ENCODE data around the gene MALT1.
"Not testable (repeated sequence)": the region's sequence is repeated elsewhere in the genome, so short reads cannot be mapped to it uniquely, and the experiment has no call there.

Gene MALT1

GRCh38 chr18:58753976-58754375 is 82.7 kb downstream of the MALT1 start:
- no peak for DNase-seq

- no peak for DNase-seq
Observed at GRCh38 chr18:58754544-58755068, 83.3 kb downstream of the MALT1 start.

- no peak for DNase-seq
Observed at GRCh38 chr18:58755304-58756010, 84.2 kb downstream of the MALT1 start.

DNA sequence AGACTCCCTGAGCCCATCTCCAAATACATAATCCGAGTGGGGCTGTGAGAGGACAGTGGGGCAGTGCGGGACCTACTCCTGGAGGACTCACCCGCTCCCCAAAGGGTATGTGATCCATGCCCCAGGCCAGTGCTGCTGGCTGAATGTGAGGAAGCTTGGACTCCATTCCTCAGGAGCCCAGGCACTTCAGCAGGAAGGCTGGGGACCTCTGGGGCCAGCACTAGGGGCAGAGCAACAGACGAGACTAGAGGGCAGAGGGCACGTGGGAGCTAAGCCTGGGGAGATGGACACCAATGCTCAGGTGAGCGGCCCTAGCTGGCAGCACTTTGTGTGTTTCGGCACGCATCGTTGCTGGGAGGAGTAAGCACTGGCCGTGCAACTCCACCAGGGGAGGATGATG is 84.9 kb downstream of the MALT1 start:
- no peak for DNase-seq

- DNase-seq, result peak; percentile 35
Observed at GRCh38 chr18:58756596-58757240, 85.5 kb downstream of the MALT1 start.

GRCh38 chr18:58757351-58757750 is 86.1 kb downstream of the MALT1 start:
- DNase-seq, result peak; percentile 50

DNA sequence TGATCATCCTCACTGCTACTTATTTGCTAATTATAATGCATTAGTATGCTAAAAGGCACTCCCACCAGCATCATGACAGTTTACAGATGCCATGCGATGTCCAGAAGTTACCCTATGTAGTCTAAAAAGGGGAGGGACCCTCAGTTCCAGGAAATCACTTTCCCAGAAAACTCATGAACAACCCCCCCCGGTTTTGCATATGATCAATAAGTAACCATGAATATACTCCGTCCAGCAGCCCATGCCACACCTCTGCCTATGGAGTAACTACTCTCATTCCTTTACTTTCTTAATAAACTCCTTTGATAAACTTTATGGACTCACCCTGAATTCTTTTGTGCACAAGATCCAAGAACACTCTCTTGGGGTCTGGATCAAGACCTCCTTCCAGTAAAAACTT is 86.8 kb downstream of the MALT1 start:
- DNase-seq, result peak; percentile 32

DNA sequence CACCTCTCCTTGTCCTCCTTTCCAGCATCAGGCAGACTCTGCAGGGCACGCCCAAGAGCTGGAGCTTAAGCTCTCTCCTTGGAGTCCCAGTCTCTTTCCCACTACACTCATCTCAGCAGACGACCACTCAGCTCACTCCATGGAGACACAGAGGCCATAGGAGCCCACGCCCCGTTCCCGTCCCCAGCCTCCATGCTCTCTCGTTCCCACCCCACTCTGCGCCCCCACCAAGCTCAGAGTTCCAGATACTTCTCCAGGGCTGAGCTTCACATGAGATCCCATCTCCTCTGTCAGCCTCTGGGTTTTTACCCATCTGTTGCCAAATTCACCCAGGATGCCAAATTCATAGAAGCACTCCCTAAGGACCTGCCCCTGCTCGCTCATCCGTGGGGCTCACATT is 87.3 kb downstream of the MALT1 start:
- DNase-seq, result peak; percentile 47

GRCh38 chr18:58761241-58761969 is 90.1 kb downstream of the MALT1 start:
- peak; percentile 28 for DNase-seq

- peak; percentile 32 for DNase-seq
Observed at GRCh38 chr18:58761970-58762780, 90.9 kb downstream of the MALT1 start.

DNA sequence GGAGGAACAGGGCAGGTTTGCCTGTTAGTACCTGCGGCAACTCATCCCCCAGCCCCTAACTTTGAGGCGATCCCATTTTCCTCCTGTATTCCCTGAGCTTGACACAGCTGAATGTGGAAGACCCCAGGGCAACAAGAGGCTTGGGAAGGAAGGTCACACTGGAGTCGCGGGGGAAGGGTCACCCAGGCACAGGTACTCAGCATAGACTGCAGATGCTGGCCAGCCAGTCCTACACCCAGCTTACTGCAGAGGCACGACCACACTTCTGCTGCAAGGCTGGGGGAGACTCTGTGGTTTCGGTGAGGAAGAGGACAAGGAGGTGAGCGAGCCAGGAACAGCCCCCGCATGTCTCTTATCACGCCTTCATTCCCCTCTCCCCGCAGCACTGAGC is 91.5 kb downstream of the MALT1 start:
- peak; percentile 51 for DNase-seq

DNA sequence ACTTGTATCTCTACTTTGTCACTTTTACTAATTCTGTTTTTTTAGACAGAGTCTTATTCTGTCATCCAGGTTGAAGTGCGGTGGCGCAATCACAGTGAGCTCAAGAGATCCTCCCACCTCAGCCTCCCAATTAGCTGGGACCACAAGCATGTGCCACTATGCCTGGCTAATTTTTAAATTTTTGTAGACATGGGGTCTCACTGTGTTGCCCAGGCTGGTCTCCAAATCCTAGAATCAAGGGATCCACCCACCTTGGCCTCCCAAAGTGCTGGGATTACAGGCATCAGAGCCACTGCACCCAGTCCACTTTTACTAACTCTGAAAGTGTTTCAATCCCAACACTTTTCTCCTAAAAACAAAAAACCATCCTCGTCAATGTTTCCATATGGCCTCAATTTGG is 94.9 kb downstream of the MALT1 start:
- peak; percentile 24 for DNase-seq

GRCh38 chr18:58766946-58767345 is 95.7 kb downstream of the MALT1 start:
- peak; percentile 11 for DNase-seq

DNA sequence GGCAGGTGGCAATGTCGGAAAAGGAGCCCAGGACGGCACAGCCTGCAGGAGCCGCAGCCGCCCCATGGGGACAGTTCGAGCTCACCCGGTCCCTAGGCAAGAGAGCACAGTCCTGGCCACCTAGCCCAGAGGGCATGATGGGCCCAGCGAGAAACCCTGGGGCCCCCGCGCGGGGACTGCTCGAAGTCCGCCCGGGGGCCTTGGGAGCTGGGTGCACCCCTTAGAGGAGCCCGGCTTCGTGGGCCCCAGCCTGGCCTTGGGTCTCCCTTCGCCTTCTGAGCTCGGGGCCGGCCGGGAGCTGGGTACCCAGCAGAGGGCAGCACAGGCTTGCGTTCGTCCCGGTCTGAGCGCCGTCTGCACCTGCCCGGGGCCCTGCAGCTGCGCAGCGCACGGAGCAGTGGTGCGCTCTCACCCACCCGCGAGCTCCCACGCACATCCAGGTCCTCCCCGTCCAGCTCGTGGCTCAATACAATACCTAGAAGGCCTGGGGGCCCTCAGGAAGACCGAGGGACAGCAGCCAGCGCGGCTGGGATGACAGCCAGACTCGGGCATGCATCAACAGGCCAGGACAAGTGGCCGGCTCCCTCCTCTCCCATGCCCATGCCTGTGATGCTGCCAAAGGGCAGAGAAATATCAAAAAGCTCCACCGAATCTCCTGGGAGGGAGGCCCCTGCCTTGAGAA is 97.2 kb downstream of the MALT1 start:
- peak; percentile 84 for DNase-seq

DNA sequence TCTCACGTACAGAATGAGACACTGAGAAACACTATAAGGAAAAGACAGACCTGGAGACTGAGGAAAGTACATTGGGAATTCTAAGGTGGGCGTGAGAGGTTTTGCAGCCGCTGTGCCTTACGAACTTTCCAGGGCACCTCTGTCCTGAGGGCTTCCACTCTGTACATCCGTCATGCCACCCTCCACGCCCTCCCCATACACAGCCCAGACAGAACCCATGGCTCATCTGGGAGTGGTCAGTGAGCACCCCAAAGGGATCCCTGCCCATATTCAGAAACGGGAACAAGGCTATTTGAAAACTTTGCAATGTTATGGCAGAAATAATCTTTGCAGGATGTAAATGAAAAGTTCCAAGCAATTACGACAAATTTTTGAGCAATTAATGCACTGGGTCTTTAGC is 98.1 kb downstream of the MALT1 start:
- DNase-seq, result no peak

GRCh38 chr18:58770601-58771000 is 99.3 kb downstream of the MALT1 start:
- no peak for DNase-seq

DNA sequence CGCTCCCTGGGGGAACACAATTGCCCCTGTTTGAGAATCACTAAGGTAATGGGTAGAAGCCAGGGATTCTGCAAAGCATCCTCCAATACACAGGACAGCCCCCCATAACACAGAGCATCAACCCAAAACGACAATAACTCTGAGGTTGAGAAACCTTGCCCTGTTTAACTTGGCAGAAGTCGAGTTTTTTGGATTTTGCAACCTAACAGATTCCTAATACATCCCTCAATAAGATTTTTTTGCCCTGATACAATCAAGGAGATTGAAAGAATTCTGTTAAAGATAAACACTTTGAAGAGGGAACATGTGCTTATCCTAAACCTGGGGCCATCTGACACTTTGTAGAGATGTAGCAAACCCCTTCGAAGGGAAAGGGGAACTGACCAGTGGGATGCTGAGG is 100.9 kb downstream of the MALT1 start:
- no peak for DNase-seq

DNA sequence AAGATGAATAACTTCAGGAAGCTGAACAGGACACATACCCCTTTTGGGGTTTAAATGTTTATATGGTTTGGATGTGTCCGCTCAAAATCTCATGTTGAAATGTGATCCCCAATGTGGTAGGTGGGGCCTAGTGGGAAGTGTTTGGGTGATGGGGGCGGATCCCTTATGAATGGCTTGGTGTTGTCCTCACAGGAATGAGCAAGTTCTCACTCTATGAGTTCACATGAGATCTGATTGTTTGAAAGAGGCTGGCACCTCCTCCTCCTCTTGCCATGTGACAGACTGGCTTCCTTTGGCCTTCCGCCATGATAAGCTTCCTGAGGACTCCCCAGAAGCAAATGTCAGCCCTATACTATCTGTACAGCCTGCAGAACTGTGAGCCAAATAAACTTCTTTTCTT is 104.8 kb downstream of the MALT1 start:
- no peak for DNase-seq

DNA sequence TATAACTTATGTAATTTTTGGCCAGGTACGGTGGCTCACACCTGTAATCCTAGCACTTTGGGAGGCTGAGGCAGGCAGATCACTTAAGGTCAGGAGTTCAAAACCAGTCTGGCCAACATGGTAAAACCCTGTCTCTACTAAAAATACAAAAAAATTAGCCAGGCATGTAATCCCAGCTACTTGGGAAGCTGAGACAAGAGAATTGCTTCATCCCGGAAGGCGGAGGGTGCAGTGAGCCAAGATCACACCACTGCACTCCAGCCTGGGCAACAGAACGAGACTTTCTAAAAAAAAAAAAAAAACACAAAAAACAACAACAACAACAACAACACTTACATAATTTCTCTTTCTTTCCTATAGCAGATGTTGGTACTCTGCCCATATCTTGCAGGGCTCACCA is 105.3 kb downstream of the MALT1 start:
- not testable (repeated sequence) for DNase-seq

GRCh38 chr18:58777471-58777870 is 106.2 kb downstream of the MALT1 start:
- DNase-seq, result no peak

GRCh38 chr18:58779529-58779928 is 108.3 kb downstream of the MALT1 start:
- DNase-seq, result no peak

GRCh38 chr18:58780045-58780444 is 108.8 kb downstream of the MALT1 start:
- DNase-seq, result no peak

Data from islet precursor cell (in vitro differentiated cells).